Measurements from ENCODE around the gene PALLD. TPM values are rescaled to one million over a fixed set of nuclear protein-coding genes. Genes with fewer than 3 reads are reported as not detected.

Gene PALLD
- total RNA-seq, 1 experiment from 2014 or later = 6.5 TPM

DNA sequence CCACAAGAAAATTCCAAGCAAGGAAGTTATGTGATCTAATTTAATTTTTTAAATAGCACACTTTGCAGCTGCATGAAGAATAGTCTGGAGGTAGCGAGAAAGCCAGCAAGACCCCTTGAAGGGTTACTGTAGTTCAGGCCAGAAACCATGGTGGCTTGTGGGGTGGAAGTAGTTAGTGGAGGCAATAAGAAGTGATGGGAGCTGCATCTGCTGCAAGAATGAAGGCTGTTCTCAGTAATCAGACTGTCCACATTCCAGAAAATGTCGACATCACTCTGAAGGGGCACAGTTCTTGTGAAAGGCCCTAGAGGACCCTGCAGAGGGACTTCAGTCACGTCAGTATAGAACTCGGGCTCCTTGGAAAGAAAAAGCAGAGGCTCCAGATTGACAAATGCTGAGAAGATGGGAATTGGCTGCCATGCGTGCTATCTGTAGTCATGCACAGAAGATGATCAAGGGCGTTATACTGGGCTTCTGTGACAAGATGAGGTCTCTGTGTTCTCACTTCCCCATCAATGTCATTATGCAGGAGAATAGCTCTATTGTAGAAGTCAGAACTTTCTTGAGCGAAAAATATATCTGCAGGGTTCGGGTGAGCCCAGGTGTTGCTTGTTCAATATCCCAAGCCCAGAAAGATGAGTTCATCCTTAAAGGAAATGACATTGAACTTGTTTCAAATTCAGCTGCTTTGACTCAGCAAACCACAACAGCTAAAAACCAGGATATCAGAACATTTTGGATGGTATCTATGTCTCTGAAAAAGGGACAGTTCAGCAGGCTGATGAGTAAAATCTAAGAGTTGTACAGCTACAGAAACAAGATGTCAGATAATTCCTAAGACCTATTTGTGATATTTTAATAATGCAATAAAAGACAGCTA, 259.0 kb downstream of the PALLD start:
- no peak for ATAC-seq
- CTCF ChIA-PET = no interaction called here
- no peaks in the 10 kb centered on the region for H3K9me3 ChIP-seq (ENCODE audit: control insufficient read depth, insufficient read depth, low read depth, low read length)
- BruUV-seq (replicated peaks) = no TSS peak
- H3K27me3 ChIP-seq (ENCODE audit: control insufficient read depth, insufficient read depth, low read length) = no peaks in the 10 kb centered on the region
- DNase-seq (ENCODE audit: low read depth, low spot score) = no peak
- TF ChIP-seq POLR2AphosphoS5 (IDR thresholded peaks at IDR 0.05; ENCODE audit: low read depth, low read length) (no peak), TCF7L2 (IDR thresholded peaks at IDR 0.05; ENCODE audit: low read depth, low read length) (no peak), SIN3A (IDR thresholded peaks at IDR 0.05; ENCODE audit: borderline replicate concordance, insufficient read depth, low read depth, low read length) (no peak)
- TF ChIP-seq, protein P1, sequence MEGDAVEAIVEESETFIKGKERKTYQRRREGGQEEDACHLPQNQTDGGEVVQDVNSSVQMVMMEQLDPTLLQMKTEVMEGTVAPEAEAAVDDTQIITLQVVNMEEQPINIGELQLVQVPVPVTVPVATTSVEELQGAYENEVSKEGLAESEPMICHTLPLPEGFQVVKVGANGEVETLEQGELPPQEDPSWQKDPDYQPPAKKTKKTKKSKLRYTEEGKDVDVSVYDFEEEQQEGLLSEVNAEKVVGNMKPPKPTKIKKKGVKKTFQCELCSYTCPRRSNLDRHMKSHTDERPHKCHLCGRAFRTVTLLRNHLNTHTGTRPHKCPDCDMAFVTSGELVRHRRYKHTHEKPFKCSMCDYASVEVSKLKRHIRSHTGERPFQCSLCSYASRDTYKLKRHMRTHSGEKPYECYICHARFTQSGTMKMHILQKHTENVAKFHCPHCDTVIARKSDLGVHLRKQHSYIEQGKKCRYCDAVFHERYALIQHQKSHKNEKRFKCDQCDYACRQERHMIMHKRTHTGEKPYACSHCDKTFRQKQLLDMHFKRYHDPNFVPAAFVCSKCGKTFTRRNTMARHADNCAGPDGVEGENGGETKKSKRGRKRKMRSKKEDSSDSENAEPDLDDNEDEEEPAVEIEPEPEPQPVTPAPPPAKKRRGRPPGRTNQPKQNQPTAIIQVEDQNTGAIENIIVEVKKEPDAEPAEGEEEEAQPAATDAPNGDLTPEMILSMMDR (IDR thresholded peaks at IDR 0.05) = no peak
- TF ChIP-seq, protein P2, sequence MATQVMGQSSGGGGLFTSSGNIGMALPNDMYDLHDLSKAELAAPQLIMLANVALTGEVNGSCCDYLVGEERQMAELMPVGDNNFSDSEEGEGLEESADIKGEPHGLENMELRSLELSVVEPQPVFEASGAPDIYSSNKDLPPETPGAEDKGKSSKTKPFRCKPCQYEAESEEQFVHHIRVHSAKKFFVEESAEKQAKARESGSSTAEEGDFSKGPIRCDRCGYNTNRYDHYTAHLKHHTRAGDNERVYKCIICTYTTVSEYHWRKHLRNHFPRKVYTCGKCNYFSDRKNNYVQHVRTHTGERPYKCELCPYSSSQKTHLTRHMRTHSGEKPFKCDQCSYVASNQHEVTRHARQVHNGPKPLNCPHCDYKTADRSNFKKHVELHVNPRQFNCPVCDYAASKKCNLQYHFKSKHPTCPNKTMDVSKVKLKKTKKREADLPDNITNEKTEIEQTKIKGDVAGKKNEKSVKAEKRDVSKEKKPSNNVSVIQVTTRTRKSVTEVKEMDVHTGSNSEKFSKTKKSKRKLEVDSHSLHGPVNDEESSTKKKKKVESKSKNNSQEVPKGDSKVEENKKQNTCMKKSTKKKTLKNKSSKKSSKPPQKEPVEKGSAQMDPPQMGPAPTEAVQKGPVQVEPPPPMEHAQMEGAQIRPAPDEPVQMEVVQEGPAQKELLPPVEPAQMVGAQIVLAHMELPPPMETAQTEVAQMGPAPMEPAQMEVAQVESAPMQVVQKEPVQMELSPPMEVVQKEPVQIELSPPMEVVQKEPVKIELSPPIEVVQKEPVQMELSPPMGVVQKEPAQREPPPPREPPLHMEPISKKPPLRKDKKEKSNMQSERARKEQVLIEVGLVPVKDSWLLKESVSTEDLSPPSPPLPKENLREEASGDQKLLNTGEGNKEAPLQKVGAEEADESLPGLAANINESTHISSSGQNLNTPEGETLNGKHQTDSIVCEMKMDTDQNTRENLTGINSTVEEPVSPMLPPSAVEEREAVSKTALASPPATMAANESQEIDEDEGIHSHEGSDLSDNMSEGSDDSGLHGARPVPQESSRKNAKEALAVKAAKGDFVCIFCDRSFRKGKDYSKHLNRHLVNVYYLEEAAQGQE (IDR thresholded peaks at IDR 0.05; ENCODE audit: insufficient read depth in 1 of 2, low read depth in 2 of 2, low read length in 1 of 2) = no peak
- no peak overlapping the region for H3K4me3 ChIP-seq (ENCODE audit: low read depth in 2 of 2, low read length in 2 of 2)
- H3K4me1 ChIP-seq (ENCODE audit: control insufficient read depth, insufficient read depth, low read length) = no peaks in the 10 kb centered on the region
- POLR2A ChIA-PET = no interaction called here
- no peak overlapping the region for H3K27ac ChIP-seq (ENCODE audit: low read length)
- intact Hi-C loops (cut with micrococcal nuclease; ENCODE audit: unreplicated experiment) (no loop called here), in situ Hi-C loops (cut with HindIII; ENCODE audit: low pct_unique_long_range_greater_than_20kb, low sequenced_read_pairs) (no loop called here)
- no peaks in the 10 kb centered on the region for H3K36me3 ChIP-seq (ENCODE audit: control insufficient read depth, insufficient read depth, low read length)

DNA sequence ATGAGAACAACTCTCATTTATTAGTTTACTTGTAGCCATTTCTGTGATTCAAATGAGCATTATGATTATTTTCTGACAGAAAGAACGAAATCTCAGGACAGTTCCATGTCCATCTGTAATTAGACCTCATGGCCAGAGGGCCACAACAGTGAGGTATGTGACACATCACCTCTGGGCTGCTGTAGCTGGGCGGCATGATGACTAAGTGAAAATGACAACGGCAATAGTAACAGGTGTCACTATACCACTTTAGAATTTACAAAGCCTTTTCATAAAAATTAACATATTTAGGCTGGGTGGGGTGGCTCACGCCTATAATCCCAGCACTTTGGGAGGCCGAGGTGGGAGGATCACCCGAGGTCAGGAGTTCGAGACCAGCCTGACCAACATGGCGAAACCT, 260.6 kb downstream of the PALLD start:
- no peaks in the 10 kb centered on the region for H3K36me3 ChIP-seq (ENCODE audit: control insufficient read depth, insufficient read depth, low read length)
- no peak overlapping the region for H3K27ac ChIP-seq (ENCODE audit: low read length)
- no peaks in the 10 kb centered on the region for H3K9me3 ChIP-seq (ENCODE audit: control insufficient read depth, insufficient read depth, low read depth, low read length)
- in situ Hi-C loops (cut with HindIII; ENCODE audit: low pct_unique_long_range_greater_than_20kb, low sequenced_read_pairs) (no loop called here), intact Hi-C loops (cut with micrococcal nuclease; ENCODE audit: unreplicated experiment) (no loop called here)
- no peak for DNase-seq (ENCODE audit: low read depth, low spot score)
- no peaks in the 10 kb centered on the region for H3K4me1 ChIP-seq (ENCODE audit: control insufficient read depth, insufficient read depth, low read length)
- ChIA-PET CTCF (no interaction called here), POLR2A (no interaction called here)
- no TSS peak for BruUV-seq (replicated peaks)
- no peak overlapping the region for H3K4me3 ChIP-seq (ENCODE audit: low read depth in 2 of 2, low read length in 2 of 2)
- TF ChIP-seq, protein P1 (IDR thresholded peaks at IDR 0.05) = no peak
- TF ChIP-seq, protein P2 (IDR thresholded peaks at IDR 0.05; ENCODE audit: insufficient read depth in 1 of 2, low read depth in 2 of 2, low read length in 1 of 2) = no peak
- no peak for TF ChIP-seq SIN3A (IDR thresholded peaks at IDR 0.05; ENCODE audit: borderline replicate concordance, insufficient read depth, low read depth, low read length)
- TF ChIP-seq TCF7L2 (IDR thresholded peaks at IDR 0.05; ENCODE audit: low read depth, low read length) = no peak
- ATAC-seq = no peak
- H3K27me3 ChIP-seq (ENCODE audit: control insufficient read depth, insufficient read depth, low read length) = no peaks in the 10 kb centered on the region

All from Panc1 (cell line).